ENCODE data around the gene INS.

DNA sequence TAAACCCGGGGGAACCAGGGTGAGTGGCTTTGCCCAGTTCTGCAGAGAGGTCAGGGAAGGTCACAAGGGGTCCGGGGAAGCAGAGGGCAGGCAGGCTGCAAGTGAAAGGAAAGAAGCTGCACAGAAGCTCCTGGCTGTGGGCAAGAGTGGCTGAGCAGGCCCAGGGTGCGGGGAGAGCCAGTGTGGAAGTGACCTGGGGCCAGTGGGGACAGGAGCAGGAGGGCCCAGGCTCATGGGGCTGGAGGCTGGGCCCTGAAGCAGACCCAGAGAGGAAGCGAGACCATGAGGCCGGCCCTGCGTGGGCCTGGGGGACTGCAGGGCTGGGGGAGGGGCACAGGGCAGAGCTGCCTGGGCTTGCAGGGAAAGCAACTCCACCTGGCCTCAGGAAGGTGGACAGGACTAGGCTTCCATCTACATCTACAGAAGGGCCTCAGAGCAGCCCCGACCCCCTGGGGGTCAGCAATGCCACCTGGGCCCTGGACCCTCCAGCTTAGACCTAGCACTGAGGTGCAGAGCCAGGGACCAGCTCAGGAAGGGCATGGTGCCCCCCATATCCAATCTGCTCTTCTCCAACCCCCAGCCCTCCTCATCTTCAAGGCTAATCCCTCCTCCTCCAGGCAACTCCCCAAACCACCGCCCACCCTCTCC lies 33.4 kb downstream of the INS start:
- TF ChIP-seq POLR2AphosphoS5 (IDR thresholded peaks at IDR 0.05) = no peak
- TF ChIP-seq, protein P1, sequence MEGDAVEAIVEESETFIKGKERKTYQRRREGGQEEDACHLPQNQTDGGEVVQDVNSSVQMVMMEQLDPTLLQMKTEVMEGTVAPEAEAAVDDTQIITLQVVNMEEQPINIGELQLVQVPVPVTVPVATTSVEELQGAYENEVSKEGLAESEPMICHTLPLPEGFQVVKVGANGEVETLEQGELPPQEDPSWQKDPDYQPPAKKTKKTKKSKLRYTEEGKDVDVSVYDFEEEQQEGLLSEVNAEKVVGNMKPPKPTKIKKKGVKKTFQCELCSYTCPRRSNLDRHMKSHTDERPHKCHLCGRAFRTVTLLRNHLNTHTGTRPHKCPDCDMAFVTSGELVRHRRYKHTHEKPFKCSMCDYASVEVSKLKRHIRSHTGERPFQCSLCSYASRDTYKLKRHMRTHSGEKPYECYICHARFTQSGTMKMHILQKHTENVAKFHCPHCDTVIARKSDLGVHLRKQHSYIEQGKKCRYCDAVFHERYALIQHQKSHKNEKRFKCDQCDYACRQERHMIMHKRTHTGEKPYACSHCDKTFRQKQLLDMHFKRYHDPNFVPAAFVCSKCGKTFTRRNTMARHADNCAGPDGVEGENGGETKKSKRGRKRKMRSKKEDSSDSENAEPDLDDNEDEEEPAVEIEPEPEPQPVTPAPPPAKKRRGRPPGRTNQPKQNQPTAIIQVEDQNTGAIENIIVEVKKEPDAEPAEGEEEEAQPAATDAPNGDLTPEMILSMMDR (IDR thresholded peaks at IDR 0.05) = no peak
- TF ChIP-seq EP300 (IDR thresholded peaks at IDR 0.05) = no peak
- no peak for TF ChIP-seq POLR2A (IDR thresholded peaks at IDR 0.05)
